Esophagus squamous epithelium (tissue), 4 donors: ENCODE data around the gene TIPARP.

ENCODE experiments used
- POLR2A ChIP-seq, 4 donors: fragments of 450-650 bp; IDR thresholded peaks; one replicate each; pipeline ENCODE4 v1.6.1; 2017; ENCODE audit warnings: antibody characterized with exemption in 4 of 4, mild to moderate bottlenecking in 4 of 4, moderate library complexity in 3 of 4
- TF ChIP-seq, protein P1 (sequence below), 6 experiments: fragments of 450-650 bp in 4 of 6; fragments of 200-600 bp in 2 of 6; sonication (generic) in 2 of 6; IDR thresholded peaks; one replicate each; pipeline ENCODE4 v1.5.1; 2016 to 2019; ENCODE audit warnings: antibody characterized with exemption in 6 of 6, mild to moderate bottlenecking in 4 of 6, moderate library complexity in 4 of 6

- TF ChIP-seq, protein P1, sequence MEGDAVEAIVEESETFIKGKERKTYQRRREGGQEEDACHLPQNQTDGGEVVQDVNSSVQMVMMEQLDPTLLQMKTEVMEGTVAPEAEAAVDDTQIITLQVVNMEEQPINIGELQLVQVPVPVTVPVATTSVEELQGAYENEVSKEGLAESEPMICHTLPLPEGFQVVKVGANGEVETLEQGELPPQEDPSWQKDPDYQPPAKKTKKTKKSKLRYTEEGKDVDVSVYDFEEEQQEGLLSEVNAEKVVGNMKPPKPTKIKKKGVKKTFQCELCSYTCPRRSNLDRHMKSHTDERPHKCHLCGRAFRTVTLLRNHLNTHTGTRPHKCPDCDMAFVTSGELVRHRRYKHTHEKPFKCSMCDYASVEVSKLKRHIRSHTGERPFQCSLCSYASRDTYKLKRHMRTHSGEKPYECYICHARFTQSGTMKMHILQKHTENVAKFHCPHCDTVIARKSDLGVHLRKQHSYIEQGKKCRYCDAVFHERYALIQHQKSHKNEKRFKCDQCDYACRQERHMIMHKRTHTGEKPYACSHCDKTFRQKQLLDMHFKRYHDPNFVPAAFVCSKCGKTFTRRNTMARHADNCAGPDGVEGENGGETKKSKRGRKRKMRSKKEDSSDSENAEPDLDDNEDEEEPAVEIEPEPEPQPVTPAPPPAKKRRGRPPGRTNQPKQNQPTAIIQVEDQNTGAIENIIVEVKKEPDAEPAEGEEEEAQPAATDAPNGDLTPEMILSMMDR (IDR thresholded peaks at IDR 0.05): no peak
- no peak for TF ChIP-seq POLR2A (IDR thresholded peaks at IDR 0.05)
Measured at GRCh38 chr3:156627946-156628569, 46.3 kb upstream of the TIPARP start.
